ENCODE data around the gene ZBTB7C. TPM values are rescaled to one million over a fixed set of nuclear protein-coding genes. Genes with fewer than 3 reads are reported as not detected.

The ZBTB7C gene
- total and polyA plus RNA-seq, 2 donors (not counting 1 experiment from before 2014, with no cell fraction given) = not detected

- peaks cover 8% of the 10 kb centered on the region for H3K27me3 Mint-ChIP-seq
- no peak for DNase-seq
- H3K27me3 ChIP-seq (replicated peaks in 1 of 4; ENCODE audit: control extremely low read depth in 1 of 4, control insufficient read depth in 3 of 4, insufficient read depth in 4 of 4, low read length in 3 of 4) = peaks cover 0 to 4% (median 0%) of the 10 kb centered on the region in 4 experiments
- WGBS (ENCODE audit: insufficient coverage) = 90% methylated on average over 5 of the region's 6 CpGs
- no peaks in the 10 kb centered on the region for H4K20me1 ChIP-seq (ENCODE audit: control insufficient read depth, insufficient read depth, low read length, poor library complexity, severe bottlenecking)
- no peak overlapping the region for H2AFZ ChIP-seq (ENCODE audit: insufficient read depth, low read depth, low read length, poor library complexity, severe bottlenecking)
- no peaks in the 10 kb centered on the region for H3K36me3 ChIP-seq (replicated peaks in 1 of 2; ENCODE audit: control extremely low read depth in 1 of 2, control insufficient read depth in 1 of 2, extremely low read depth in 1 of 2, insufficient read depth in 2 of 2, low read length in 1 of 2)
- no peak overlapping the region for H3K27ac ChIP-seq (ENCODE audit: low read length in 2 of 2)
- no peak overlapping the region for H3K27ac Mint-ChIP-seq
- H3K4me3 Mint-ChIP-seq = no peak overlapping the region
- H3K4me1 Mint-ChIP-seq = no peaks in the 10 kb centered on the region
- POLR2A ChIA-PET = no interaction called here
- TF ChIP-seq CTCF (IDR thresholded peaks at IDR 0.05) (no peak), EZH2 (IDR thresholded peaks at IDR 0.05; ENCODE audit: borderline replicate concordance, insufficient read depth, low read depth, low read length, poor library complexity, severe bottlenecking) (no peak)
- no peak overlapping the region for H3K4me3 ChIP-seq (ENCODE audit: control extremely low read depth in 1 of 5, extremely low read depth in 1 of 5, insufficient read depth in 1 of 5, low read depth in 2 of 5, low read length in 4 of 5)
- H3K9me3 Mint-ChIP-seq (ENCODE audit: insufficient read depth) = no peaks in the 10 kb centered on the region
- ATAC-seq (ENCODE audit: low read depth) = no peak
- no peak overlapping the region for H3K4me2 ChIP-seq (replicated peaks; ENCODE audit: low read depth, low read length, poor library complexity, severe bottlenecking)
- intact Hi-C loops (cut with micrococcal nuclease) = no loop called here
- CTCF ChIA-PET = no interaction called here
- no peaks in the 10 kb centered on the region for H3K9me3 ChIP-seq (ENCODE audit: control extremely low read depth in 1 of 3, control insufficient read depth in 2 of 3, insufficient read depth in 1 of 3, low read length in 2 of 3)
- H3K9ac ChIP-seq (ENCODE audit: low read length) = no peak overlapping the region
- H3K79me2 ChIP-seq (ENCODE audit: control insufficient read depth, insufficient read depth, low read length) = no peaks in the 10 kb centered on the region
- H3K4me1 ChIP-seq (ENCODE audit: control insufficient read depth in 2 of 2, insufficient read depth in 2 of 2, low read length in 2 of 2) = no peaks in the 10 kb centered on the region
Measured at GRCh38 chr18:48219037-48219809, 190.0 kb downstream of the ZBTB7C start.

- intact Hi-C loops (cut with micrococcal nuclease) = no loop called here
- Histone ChIP-seq H3K4me3 (ENCODE audit: control extremely low read depth in 1 of 5, extremely low read depth in 1 of 5, insufficient read depth in 1 of 5, low read depth in 2 of 5, low read length in 4 of 5) (no peak overlapping the region), H3K4me1 (ENCODE audit: control insufficient read depth in 2 of 2, insufficient read depth in 2 of 2, low read length in 2 of 2) (no peaks in the 10 kb centered on the region), H3K9me3 (ENCODE audit: control extremely low read depth in 1 of 3, control insufficient read depth in 2 of 3, insufficient read depth in 1 of 3, low read length in 2 of 3) (peaks cover 0 to 3% (median 0%) of the 10 kb centered on the region in 3 donors), H3K4me2 (replicated peaks; ENCODE audit: low read depth, low read length, poor library complexity, severe bottlenecking) (no peak overlapping the region), H3K79me2 (ENCODE audit: control insufficient read depth, insufficient read depth, low read length) (no peaks in the 10 kb centered on the region), H2AFZ (ENCODE audit: insufficient read depth, low read depth, low read length, poor library complexity, severe bottlenecking) (no peak overlapping the region), H3K27ac (ENCODE audit: low read length in 2 of 2) (no peak overlapping the region), H4K20me1 (ENCODE audit: control insufficient read depth, insufficient read depth, low read length, poor library complexity, severe bottlenecking) (no peaks in the 10 kb centered on the region), H3K9ac (ENCODE audit: low read length) (no peak overlapping the region), H3K36me3 (replicated peaks in 1 of 2; ENCODE audit: control extremely low read depth in 1 of 2, control insufficient read depth in 1 of 2, extremely low read depth in 1 of 2, insufficient read depth in 2 of 2, low read length in 1 of 2) (no peaks in the 10 kb centered on the region), H3K27me3 (replicated peaks in 1 of 4; ENCODE audit: control extremely low read depth in 1 of 4, control insufficient read depth in 3 of 4, insufficient read depth in 4 of 4, low read length in 3 of 4) (peaks cover 0 to 4% (median 0%) of the 10 kb centered on the region in 4 experiments)
- DNase-seq (no peak), ATAC-seq (ENCODE audit: low read depth) (no peak)
- ChIA-PET CTCF (no interaction called here), POLR2A (no interaction called here)
- Mint-ChIP-seq H3K9me3 (ENCODE audit: insufficient read depth) (no peaks in the 10 kb centered on the region), H3K4me3 (no peak overlapping the region), H3K27ac (no peak overlapping the region), H3K27me3 (peaks cover 5% of the 10 kb centered on the region), H3K4me1 (no peaks in the 10 kb centered on the region)
- WGBS (ENCODE audit: insufficient coverage) = 88% methylated on average over 5 of the region's 7 CpGs
- TF ChIP-seq EZH2 (IDR thresholded peaks at IDR 0.05; ENCODE audit: borderline replicate concordance, insufficient read depth, low read depth, low read length, poor library complexity, severe bottlenecking) (no peak), CTCF (IDR thresholded peaks at IDR 0.05) (no peak)
Measured at GRCh38 chr18:48218285-48219022, 190.7 kb downstream of the ZBTB7C start.

Data from B cell (primary cell).